SK-N-DZ (cell line): ENCODE results near the gene MPRIP. TPM values are rescaled to one million over a fixed set of nuclear protein-coding genes. Genes with fewer than 3 reads are reported as not detected.
"Not testable (repeated sequence)": the region's sequence is repeated elsewhere in the genome, so short reads cannot be mapped to it uniquely, and the experiment has no call there.

Source experiments
- DNase-seq: peaks from one replicate; pipeline ENCODE4 v3.0.0-alpha.2; 2015; ENCODE audit warnings: low spot score
- polyA plus RNA-seq, 2 experiments: library from polyadenylated mRNA; depleted of rRNA; stranded (reverse); fragments of >200 nt; gene quantifications; 2 replicates each; pipeline ENCODE4 v1.2.3, GENCODE V29; 2014

MPRIP gene, protein sequence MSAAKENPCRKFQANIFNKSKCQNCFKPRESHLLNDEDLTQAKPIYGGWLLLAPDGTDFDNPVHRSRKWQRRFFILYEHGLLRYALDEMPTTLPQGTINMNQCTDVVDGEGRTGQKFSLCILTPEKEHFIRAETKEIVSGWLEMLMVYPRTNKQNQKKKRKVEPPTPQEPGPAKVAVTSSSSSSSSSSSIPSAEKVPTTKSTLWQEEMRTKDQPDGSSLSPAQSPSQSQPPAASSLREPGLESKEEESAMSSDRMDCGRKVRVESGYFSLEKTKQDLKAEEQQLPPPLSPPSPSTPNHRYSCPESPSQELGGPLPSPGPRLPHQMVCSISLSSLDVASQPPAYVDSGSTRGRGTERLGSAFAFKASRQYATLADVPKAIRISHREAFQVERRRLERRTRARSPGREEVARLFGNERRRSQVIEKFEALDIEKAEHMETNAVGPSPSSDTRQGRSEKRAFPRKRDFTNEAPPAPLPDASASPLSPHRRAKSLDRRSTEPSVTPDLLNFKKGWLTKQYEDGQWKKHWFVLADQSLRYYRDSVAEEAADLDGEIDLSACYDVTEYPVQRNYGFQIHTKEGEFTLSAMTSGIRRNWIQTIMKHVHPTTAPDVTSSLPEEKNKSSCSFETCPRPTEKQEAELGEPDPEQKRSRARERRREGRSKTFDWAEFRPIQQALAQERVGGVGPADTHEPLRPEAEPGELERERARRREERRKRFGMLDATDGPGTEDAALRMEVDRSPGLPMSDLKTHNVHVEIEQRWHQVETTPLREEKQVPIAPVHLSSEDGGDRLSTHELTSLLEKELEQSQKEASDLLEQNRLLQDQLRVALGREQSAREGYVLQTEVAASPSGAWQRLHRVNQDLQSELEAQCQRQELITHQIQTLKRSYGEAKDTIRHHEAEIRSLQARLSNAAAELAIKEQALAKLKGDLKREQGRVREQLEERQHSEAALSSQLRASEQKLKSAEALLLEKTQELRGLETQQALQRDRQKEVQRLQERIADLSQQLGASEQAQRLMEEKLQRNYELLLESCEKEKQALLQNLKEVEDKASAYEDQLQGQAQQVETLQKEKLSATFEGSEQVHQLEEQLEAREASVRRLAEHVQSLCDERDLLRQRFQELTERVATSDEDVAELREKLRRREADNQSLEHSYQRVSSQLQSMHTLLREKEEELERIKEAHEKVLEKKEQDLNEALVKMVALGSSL (N-terminal part only)
- polyA plus RNA-seq (2014; cell fraction: cytosol; rRNA removed) = 63.4 and 64.5 TPM in 2 replicates
- 46.4 and 125 TPM in 2 replicates for polyA plus RNA-seq (2014; cell fraction: nucleus; rRNA removed)

DNA sequence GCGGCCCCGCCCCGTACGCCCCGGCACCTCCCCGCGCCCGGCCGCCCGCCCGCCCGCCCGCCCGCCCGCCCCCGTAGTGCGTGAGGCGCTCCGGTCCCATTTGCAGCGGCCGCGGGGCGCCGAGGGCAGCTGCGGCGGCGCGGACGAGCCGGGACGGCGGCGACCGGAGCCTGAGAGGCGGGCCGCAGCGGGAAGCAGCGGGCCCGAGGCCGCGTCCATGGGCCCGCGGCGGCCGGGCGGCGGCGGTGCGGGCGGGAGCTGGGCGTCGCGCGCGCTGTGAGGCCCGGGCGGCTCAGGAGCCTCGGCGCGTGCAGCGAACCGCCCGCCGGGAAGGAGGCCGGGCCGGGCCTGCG, at the start of gene MPRIP:
Gene MPRIP, plus strand, starts transcription at position 74 of the 353 bp plus-strand sequence. CDS start 392 bp downstream, outside the sequence.
- DNase-seq = no peak

- DNase-seq = no peak
Measured at GRCh38 chr17:16994631-16995030, 47.6 kb upstream of the MPRIP start.

GRCh38 chr17:16995930-16996329, 46.3 kb upstream of the MPRIP start:
- no peak for DNase-seq

DNA sequence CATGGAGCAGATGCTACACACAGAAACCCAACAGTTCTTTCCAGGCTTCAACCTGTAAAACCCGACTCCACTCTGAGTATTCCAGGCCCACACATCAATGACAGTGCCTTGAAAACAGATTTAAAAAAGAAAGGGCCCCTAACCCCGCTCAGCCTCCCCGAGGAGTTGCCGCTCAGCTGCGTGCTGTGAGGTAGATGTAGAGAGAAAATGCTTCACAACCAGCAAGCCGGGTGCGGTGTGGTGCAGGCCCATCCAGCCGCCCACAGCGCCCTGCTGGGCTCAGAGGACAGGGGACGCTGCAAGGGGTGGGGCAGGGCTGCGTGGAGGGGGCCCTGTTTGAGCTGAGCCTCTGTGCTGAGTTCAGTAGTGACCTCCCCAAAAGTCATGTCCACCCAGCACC, 45.5 kb upstream of the MPRIP start:
- DNase-seq = not testable (repeated sequence)

GRCh38 chr17:16997514-16998429, 44.5 kb upstream of the MPRIP start:
- no peak for DNase-seq

- no peak for DNase-seq
Measured at GRCh38 chr17:16999931-17000625, 42.2 kb upstream of the MPRIP start.

- DNase-seq = no peak
Measured at GRCh38 chr17:17001076-17001777, 41.0 kb upstream of the MPRIP start.

GRCh38 chr17:17001874-17002520, 40.3 kb upstream of the MPRIP start:
- DNase-seq = peak; percentile 62

- not testable (repeated sequence) for DNase-seq
Measured at GRCh38 chr17:17002731-17003715, 39.2 kb upstream of the MPRIP start.

- DNase-seq = no peak
Measured at GRCh38 chr17:17004251-17004996, 37.8 kb upstream of the MPRIP start.

GRCh38 chr17:17004997-17005614, 37.2 kb upstream of the MPRIP start:
- not testable (repeated sequence) for DNase-seq

DNA sequence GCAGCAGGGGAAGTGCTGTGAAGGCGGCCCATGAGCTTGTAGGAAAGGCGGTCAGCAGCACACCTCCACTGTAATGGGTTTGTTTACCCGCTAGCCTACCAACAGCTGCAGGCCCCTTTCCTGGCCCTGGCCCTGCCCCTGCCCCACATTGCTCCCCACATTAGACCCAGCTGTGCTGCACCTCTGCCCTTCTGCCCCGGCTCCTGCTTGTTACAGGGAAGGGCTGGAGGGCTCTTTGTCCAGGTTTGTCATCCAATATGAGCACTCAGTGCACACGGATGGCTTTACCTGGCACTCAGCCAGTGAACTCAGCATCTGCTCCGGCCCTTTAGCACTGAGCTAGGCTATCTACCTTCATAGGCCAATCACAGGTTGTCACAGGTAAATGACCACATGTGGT, 34.4 kb upstream of the MPRIP start:
- not testable (repeated sequence) for DNase-seq

DNA sequence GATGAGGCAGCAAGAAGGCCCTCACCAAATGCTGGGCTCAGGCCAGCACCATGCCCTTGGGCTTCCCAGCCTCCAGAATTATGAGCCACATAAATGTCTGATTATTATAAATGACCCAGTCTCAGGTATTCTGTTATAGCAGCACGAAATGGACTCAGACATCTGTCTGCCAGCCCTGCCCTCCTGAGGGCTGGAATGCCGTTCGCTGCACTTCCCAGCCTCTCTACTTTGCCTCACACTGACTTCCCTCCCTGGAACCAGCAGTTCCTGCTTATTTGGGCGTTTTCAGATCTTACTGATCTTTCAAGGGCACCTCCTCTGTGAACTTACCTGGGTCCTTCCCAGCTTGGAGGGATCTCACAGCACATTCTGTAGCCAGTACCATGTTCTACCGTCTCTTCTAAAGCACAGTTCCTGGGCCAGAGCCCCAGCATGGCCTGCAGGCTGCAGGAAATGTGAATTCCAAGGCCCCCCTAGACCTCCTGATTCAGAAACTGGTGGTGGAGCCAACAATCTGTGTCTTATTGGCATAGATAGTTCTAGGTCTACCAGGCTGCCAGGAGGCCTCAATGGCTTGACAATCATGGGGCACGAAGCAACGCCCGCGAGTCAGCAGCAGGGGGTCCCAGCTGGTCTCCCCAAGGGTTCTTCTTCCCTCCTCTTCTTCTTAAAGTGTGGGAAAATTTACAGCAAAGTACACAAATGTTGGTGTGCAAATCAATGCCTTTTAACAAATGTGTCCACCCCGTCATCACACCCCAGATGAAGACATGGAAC, 33.4 kb upstream of the MPRIP start:
- not testable (repeated sequence) for DNase-seq

DNA sequence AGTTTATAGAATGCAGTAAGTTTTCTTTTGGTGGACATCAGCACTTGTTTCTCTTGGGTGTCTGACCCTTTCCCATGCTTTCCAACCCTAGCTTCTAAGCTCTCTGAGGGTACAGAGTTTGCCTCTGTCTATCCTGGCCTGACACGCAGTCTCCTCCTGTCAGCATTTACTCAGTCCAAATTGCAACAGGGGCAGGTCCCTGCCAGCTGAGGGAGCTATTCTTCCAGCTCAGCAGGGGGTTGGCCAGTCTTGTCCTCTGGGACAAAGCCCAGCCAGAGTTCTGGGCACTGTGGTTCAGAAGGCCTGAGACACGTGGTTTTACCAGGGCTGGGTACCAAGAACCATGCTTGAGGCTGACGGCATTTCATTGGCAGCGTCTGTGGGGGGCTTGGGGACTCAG, 32.3 kb upstream of the MPRIP start:
- not testable (repeated sequence) for DNase-seq

DNA sequence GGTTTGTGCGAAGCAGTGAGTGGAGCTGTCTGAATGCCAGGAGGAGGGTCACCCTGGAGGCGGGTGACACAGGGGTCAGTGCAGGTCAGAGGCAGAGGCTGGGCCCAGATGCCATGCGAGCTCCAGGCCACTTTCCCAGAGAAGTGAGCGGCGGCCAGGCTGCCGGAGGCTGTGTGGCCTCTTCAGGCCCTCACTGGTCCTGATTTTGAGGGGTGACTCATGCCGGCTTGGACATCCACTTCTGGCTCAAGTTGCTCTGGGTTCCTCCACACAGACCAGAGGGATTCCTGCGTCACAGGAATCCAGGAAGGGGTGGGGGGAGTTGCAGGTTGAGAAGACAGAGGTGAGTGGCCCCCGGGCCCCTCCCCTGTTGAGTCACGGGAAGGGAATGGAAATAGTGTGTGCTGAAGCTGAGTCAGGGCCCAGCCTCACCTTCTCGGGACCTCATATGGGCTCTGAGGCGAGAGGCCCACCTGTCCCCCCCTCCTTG, 31.7 kb upstream of the MPRIP start:
- DNase-seq = not testable (repeated sequence)
